GM23338 (cell line): ENCODE results near the gene PRKACA.

ENCODE experiments used
- CTCF ChIP-seq, 2 experiments: fragments of 200-600 bp in 1 of 2; sonication (generic) in 1 of 2; conservative IDR thresholded peaks; 2 replicates each; pipeline versions ENCODE4 v1.5.1 to v1.6.1; 2016 to 2017; ENCODE audit warnings: antibody characterized with exemption in 2 of 2, low read depth in 2 of 2, mild to moderate bottlenecking in 2 of 2, moderate library complexity in 1 of 2
- ZNF114 ChIP-seq: fragments of 250-450 bp; sonication (Bioruptor Pico); IDR thresholded peaks from 2 replicates; pipeline ENCODE4 v1.5.0; 2020; ENCODE audit warnings: mild to moderate bottlenecking, moderate library complexity

GRCh38 chr19:14136509-14137281, 19.1 kb upstream of the PRKACA start, which contains the start of gene ASF1B:
- TF ChIP-seq CTCF (conservative IDR thresholded peaks at IDR 0.05; ENCODE audit: low read depth in 2 of 2) (peak; percentile 39 to 74), ZNF114 (CRISPR knock-in tag) (no peak)
